HG03460 (cell line): ENCODE measurements around the gene PAPLN.

Experiments
- ATAC-seq: cut with Tn5 transposase; IDR thresholded peaks from one replicate; pipeline ENCODE4 v1.9.1; 2021; ENCODE audit not compliant: unreplicated experiment

Gene PAPLN

DNA sequence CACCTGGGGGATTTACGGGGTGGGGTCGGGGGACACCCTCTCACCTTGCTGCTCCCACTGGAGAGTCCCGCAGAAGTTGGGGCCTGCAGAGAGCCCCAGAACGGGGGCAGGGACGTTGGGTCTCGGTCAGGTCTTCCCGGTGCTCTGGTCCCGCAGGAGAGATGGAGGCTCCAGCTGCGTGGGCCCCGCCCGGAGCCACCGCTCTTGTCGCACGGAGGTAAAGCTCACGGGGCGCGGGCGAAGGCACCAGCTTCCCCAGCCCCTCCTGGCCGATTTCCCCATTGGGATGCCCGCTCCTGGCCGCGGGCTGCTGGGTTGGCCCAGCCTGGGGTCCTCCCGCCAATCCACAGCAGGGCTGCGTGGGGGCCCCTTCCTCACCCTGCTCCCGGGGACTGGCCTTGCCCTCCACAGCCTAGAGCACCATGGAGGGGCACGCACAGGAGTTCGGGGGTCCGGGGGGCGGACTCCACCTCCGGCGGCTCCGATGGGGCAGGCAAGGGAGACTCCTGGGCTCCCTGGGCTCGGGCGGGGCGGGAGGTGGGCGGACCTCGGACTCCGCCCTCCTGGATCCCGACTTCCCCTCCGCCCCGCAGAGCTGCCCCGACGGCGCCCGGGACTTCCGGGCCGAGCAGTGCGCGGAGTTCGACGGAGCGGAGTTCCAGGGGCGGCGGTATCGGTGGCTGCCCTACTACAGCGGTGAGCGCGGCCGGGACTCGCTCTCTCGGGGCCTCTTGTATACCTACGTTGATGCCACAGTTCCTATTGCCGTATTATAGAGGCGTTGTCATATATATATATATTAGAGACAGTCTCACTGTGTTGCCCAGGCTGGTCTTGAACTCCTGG, 8.4 kb downstream of the PAPLN start:
- no peak for ATAC-seq

DNA sequence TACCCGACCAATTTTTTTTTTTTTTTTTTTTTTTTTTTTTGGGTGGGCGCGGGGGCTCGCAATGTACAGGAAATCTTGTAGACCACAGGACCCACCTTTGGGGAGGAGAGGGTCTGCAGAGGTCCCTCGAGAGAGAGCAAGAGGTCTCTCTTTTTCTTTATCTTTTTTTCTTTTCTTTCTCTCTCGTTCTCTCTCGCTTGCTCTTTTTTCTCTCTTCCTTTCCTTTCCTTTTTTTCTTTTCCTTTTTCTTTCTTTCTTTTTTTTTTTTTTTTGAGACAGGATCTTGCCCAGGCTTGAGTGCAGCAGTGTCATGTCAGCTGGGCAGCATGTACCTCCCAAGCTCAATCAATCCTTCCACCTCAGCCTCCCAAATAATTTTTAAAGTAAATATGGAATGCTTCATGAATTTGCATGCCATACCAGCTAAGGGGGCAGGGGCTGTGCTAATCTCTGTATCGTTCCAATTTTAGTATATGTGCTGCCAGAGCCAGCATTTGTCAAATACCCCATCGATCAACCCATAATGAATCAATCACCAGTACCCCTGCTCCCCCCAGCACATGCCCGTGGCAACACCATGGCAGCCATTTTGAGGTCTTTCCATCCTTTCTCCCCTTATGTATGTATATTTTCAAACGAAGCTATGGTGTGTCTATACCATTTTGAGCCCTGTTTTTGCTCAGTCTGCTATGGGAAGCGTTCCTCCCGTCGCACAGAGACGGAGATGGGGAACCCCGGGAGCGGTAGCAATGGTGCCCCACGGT, 9.3 kb downstream of the PAPLN start:
- no peak for ATAC-seq

DNA sequence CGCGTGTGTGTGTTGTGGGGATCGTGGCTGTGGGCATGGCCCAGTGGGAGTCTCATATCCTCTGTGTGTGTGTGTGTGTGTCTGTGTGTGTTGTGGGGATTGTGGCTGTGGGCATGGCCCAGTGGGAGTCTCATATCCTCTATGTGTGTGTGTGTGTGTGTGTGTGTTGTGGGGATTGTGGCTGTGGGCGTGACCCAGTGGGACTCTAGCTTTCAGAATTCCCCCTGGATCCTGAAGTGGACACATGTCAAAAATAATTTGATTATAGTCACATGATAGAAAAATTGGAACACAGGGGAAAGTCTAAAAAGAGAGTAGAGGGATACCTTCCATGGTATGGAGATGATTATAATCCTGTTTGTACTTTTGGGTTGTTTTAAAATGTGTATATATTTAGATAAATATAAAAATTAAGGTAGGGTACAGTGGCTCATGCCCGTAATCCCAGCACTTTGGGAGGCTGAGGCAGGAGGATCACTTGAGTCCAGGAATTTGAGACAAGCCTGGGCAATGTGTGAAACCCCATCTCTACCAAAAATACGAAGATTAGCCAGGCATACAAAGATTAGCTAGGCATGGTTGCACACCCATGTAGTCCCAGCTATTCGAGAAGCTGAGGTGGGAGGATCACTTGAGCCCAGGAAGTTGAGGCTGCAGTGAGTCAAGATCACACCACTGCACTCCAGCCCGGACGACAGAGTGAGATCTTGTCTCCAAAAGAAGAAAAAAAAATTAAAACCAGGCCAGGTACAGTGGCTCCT, 11.0 kb downstream of the PAPLN start:
- ATAC-seq = peak; percentile 37

DNA sequence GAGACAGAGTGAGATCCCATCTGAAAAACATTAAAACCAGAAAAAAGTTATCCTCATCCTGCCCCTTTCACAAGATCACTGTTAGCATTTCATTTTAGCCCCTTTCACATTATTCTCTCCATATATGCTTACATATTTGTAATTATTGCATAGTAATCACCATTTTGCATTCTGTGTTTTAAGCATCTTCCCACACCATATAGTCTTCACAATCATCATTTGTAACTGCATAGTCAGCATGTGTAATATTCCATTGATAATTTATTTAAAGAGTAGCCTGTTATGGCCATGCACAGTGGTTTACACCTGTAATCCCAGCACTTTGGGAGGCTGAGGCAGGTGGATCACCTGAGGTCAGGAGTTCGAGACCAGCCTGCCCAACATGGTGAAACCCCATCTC, 11.8 kb downstream of the PAPLN start:
- no peak for ATAC-seq

DNA sequence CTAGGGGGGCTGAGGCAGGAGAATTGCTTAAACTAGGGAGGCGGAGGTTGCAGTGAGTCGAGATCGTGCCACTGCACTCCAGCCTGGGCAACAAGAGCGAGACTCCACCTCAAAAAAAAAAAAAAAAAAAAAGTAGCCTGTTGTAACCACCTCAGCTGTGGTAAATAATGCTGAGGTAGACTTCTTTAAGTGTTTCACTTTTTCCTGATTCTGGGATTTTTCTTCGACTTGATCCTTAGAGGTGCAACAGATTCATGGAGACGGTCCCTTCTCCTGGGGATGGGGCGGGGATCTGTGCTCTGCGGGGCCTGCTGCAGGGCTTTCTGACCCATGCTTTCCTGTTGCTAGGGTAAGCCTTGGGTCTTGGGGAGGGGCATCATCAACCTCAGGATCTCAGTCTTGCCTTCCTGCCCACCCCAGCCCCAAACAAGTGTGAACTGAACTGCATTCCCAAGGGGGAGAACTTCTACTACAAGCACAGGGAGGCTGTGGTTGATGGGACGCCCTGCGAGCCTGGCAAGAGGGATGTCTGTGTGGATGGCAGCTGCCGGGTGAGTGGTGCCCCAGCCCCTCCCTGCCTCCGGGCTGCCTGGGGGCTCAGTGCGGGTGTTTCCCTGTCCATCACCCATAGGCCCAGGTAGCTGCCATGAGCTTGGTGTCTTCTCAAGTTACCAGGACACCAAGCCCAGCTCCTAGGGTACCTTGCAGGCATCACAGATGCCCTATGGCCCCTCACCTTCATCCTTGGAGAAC, 12.4 kb downstream of the PAPLN start:
- ATAC-seq = no peak

DNA sequence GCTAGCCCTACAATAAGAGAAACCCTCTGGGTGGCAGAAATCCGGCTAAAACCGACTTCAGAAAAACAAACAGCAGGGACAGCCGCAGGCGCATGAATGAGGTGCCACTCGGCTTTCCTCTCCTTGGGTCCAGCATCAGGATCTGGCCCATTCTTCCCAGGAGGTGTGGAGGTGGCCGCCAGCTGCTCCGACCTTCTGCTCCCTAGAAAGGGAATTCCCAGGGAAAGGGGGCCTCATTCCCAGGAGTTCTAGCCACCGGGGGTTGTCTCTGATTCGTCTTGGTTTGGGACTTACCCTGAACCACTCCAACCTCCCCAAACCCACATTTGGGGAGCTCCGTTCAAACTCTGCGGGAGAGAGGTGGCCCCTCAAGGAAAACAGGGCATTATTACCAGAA, 13.0 kb downstream of the PAPLN start:
- ATAC-seq = no peak

DNA sequence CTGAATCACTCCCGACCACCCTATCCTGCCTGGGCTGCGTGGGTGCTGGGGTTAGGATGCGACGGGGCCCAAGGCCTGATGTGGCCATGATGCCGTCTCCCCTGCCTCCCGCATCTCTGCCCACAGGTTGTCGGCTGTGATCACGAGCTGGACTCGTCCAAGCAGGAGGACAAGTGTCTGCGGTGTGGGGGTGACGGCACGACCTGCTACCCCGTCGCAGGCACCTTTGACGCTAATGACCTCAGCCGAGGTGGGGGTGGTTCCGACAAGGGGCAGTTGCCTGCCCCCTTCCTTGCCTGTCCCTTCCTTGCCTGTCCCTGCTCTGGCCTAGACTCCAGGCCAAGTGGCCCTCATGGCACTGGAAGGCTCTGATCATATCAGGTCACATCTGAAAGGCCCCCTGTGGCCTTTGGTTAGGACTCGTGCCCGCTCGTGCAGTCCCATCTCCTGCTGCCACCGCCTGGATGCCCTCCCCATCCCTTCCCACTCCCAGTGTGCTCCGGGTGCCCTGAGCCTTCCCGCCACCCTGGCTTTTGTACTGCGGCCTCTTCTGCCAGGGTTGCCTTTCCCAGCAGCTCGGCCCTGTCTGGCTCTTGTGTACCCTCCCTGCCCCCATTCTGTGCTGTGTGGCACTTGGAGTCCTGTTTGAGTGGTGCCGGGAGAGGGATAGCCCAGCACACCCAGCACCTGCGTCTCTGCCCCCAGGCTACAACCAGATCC, 13.6 kb downstream of the PAPLN start:
- ATAC-seq = no peak

DNA sequence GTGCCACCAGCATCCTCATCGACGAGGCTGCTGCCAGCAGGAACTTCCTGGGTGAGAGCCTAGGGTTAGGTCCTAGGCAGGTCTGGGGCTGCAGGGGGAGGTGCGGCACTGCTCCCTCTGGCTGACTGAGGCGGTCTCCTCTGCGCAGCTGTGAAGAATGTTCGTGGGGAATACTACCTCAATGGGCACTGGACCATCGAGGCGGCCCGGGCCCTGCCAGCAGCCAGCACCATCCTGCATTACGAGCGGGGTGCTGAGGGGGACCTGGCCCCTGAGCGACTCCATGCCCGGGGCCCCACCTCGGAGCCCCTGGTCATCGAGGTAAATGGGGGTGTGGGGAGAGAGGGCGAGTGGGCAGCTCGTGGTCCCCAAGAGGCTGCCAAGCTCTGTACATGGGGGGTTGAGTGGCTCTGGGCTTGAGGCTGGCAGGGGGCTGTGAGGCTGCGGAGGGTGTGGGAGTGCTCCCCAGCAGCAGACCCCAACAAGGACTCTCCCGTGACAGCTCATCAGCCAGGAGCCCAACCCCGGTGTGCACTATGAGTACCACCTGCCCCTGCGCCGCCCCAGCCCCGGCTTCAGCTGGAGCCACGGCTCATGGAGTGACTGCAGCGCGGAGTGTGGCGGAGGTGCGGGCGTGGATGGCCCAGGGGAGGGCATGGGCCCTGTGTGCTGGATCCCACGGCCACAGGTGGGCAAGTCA, 14.4 kb downstream of the PAPLN start:
- no peak for ATAC-seq

DNA sequence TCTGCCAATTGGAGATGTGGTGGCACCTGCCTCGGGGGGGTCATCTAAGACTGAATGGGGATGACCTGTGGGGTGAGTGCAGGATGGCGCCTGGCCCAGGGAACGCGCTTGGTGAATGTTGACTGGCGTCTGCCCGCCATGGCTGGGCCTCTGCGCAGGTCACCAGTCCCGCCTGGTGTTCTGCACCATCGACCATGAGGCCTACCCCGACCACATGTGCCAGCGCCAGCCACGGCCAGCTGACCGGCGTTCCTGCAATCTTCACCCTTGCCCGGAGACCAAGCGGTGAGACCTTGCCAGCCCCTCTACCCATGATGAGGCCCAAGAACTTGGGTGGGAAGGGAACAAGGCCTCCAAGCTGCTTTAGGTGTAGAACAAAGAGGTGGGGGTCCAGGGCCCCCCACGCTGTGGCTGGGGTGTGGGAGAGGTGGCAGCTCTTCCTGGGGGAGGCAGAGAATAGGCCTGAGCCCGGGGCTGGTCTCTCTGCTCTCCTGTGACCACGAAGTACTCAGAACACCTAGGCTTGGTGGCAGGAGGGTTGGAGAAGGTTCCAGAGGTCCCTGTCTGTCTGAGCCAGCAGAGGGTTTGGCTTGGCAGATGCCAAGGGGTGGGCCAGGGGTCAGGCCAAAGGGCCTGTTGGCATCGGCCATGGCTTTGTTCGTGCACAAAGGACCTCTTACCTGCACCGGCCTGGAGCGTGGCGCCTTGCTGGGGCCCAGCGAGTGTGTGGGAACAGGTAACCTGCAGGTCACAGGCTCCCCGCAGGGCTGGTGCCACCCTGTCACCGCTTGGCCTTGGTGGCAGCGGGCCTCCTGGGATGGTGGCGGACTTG, 15.4 kb downstream of the PAPLN start:
- ATAC-seq = no peak

DNA sequence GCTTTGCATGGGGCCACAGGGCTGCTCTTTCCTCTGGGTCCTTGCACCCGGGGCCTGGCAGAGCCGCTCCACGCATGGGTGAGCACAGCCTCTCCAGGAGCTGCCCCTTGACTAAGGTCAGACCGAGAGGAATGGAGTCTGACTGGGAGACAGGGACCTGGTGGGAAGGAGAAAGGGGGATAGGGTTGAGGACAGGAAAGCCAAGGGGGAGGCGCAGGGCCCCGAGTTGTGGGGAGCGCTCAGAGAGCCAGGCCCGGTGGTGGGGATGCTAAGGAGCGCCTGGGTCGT, 16.0 kb downstream of the PAPLN start:
- no peak for ATAC-seq

DNA sequence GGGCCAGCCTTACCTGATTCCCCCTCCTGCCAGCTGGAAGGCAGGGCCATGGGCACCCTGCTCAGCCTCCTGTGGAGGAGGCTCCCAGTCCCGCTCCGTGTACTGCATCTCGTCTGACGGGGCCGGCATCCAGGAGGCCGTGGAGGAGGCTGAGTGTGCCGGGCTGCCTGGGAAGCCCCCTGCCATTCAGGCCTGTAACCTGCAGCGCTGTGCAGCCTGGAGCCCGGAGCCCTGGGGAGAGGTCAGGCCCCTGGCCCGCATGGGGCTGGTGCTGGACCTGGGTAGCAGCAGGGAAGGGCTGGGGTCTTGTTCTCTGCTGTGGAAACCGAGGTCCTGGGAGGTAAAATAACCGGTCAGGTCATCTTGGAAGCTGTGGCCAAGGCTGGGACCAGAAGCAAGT, 16.4 kb downstream of the PAPLN start:
- ATAC-seq = no peak

DNA sequence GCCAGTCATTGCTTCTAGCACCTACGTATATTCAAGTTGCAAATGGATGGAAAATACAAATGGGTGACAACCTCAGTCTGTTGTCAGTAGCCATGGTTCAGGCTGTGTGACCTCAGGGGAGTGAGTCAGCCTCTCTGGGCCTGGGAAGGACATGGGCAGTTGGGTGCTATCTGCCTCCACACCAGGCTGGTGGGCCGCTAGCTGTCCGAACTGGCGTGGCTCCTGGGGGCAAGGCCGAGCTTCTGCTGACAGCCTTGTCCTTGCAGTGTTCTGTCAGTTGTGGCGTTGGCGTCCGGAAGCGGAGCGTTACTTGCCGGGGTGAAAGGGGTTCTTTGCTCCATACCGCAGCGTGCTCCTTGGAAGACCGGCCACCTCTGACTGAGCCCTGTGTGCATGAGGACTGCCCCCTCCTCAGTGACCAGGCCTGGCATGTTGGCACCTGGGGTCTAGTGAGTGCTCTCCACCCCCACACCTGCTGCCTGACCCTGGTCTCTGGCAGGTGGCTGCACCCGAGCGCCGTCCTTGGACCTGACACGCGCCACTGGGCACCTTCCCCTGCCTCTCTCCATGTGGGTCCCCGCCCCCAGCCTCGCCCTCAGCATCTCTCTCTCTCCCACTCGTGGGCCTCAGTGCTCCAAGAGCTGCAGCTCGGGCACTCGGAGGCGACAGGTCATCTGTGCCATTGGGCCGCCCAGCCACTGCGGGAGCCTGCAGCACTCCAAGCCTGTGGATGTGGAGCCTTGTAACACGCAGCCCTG, 17.1 kb downstream of the PAPLN start:
- ATAC-seq = no peak

DNA sequence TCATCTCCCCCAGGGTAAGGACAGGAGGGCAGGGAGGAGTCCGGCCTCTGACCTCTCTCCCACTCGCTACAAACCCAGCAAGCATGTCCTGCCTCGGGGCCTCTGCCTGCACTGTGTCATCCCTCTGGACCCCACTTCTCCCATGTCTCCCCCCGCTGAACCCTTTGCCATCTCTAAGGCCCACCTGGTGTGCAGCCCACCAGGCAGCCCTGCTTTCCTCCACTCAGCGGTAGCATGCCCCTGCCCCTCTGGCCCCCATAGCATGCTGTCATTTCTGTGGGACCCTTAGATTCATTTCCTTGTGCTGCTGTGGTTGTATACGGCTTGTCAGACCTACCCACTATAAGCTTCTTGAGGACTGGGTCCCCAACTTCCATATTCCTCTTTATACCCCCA, 17.7 kb downstream of the PAPLN start:
- no peak for ATAC-seq

DNA sequence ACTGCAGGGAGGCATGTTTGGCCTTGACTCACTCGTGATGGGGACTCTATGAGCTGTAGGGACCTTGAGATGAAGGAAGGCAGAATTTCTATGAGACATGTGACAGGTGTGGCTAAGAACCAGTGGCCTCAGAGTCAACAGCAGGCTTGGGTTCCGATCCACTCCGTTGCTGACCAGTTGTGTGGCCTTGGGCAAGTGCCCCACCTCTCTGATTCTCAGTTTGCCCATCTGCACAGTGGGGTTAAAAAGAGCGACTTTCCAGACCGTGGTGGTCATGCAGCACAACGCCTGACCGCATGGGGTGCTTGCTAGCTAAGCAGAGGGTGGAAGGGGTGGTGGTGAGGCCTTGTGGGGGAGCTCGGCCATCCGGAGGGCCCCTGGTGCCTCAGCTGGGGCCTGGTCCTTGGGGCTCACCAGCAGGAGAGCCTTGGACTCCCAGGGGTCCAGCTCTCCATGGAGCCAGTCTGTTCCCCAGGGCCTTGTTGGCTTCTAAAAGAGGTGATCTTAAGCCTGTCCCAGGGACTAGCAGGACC, 18.5 kb downstream of the PAPLN start:
- no peak for ATAC-seq

DNA sequence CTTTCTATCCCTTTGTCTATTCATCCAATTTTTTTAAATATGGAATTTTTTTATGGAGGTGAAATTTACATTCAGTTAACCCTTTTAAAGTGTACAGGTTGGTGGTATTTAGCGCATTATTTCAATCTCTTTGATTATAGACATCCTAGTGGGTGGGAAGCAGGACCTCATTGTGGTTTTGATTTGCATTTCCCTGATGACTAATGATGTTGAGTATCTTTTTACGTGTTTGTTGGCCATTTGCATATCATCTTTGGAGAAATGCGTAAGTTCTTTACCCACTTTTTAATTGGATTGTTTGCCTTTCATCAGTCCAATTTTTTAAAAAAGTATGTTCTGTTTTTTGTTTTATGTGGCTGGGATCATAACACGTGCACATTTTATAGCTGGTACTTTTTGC, 20.8 kb downstream of the PAPLN start:
- no peak for ATAC-seq

DNA sequence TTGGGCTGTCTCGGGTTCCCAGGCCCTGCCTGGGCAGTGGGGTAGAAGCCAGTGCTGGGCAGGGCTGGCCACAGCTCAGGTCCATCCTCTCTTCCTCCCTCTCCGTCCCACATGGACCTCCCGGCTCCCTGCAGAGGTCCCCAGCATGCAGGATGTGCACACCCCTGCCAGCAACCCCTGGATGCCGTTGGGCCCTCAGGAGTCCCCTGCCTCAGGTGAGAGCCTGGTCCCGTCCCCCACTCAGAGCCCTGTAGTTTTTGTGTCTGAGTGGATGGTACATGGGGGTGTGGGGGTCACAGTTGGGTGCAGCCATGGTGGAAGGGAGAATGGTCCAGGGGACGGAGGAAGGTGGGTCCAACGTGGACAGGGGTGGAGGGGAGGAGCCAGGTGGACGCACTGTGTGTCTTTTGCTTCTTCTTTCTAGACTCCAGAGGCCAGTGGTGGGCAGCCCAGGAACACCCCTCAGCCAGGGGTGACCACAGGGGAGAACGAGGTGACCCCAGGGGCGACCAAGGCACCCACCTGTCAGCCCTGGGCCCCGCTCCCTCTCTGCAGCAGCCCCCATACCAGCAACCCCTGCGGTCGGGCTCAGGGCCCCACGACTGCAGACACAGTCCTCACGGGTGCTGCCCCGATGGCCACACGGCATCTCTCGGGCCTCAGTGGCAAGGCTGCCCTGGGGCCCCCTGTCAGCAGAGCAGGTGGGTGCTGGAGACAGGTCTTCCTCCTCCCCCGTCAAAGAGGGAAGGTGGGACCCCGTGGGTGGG, 21.7 kb downstream of the PAPLN start:
- ATAC-seq = no peak

DNA sequence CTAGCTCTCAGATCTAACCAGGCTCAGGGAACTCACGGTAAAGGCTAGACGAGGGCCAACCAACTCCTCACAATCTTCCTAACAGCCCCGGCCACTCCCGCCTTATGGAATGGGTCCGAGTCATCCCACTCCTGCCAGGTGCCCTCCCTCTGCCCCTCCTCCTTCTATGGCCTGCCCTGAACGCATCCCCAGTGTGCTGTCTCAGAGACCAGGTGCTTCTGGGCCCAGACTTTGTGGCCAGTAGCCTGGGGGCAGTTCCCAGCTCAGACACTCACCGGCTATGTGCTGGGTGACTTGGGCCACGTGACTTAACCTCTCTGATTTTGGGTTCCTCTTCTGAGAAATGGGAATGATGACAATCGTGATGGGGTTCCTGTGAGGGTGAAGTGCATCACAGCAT, 22.5 kb downstream of the PAPLN start:
- ATAC-seq = no peak
